Fibroblast of pulmonary artery (primary cell): ENCODE results near the gene INSIG1.
A peak's percentile ranks its signal among the peaks of the same experiment; 100 is the strongest.

ENCODE experiments used
- DNase-seq: peaks from one replicate; pipeline ENCODE4 v3.0.0-alpha.2; 2010; ENCODE audit warnings: low read depth
- H3K4me3 ChIP-seq: replicated peaks from 2 replicates; pipeline ENCODE4 v1.5.1; 2011; ENCODE audit warnings: low read depth, mild to moderate bottlenecking, control low read depth, low read length, moderate library complexity
- TF ChIP-seq, protein P1 (sequence below): IDR thresholded peaks from 2 replicates; pipeline ENCODE4 v1.5.1; 2011; ENCODE audit warnings: mild to moderate bottlenecking, control low read depth, low read length, inconsistent platforms; ENCODE audit errors: missing control alignments

Gene INSIG1

DNA sequence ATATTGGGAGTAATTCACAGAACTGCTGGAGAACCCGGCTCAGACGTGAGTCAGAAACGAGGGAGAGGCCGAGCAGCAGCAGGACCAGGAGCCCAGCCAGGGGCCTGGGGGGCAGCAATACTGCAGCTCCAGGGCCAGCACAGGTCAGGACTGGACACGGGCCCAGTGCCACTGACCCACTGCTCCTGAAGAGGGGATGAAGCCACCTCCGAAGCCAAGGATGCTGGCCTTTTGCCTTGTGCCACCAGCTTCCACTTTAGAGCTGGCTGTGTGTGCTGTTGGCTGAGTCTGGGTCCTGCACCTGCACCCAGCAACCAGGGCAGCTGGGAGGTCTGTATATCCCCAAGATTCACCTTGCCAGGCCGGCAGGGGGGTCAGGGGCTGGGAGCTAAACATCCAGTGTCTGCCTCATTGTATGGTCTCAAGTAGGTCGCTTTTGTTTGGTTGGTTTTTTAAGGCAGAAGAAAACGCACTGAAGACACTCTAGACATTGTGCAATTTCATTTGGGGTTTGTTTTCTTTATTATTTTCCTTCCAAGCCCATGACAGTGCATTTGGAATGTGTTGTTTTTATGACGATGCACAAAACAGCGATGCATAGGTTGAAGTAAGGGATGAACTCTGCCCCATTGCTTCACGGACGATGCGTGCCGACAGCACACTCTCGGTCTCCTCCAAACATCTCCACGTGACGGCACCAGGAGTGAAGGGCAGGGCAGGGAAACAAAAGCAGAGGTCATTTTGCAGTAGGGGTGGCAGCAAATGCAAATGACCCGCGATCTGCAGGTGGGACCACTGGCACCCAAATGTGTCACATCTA is 27.7 kb upstream of the INSIG1 start:
- TF ChIP-seq, protein P1, sequence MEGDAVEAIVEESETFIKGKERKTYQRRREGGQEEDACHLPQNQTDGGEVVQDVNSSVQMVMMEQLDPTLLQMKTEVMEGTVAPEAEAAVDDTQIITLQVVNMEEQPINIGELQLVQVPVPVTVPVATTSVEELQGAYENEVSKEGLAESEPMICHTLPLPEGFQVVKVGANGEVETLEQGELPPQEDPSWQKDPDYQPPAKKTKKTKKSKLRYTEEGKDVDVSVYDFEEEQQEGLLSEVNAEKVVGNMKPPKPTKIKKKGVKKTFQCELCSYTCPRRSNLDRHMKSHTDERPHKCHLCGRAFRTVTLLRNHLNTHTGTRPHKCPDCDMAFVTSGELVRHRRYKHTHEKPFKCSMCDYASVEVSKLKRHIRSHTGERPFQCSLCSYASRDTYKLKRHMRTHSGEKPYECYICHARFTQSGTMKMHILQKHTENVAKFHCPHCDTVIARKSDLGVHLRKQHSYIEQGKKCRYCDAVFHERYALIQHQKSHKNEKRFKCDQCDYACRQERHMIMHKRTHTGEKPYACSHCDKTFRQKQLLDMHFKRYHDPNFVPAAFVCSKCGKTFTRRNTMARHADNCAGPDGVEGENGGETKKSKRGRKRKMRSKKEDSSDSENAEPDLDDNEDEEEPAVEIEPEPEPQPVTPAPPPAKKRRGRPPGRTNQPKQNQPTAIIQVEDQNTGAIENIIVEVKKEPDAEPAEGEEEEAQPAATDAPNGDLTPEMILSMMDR, result no peak
- H3K4me3 ChIP-seq, result no peak overlapping the region
- DNase-seq, result peak; percentile 15

DNA sequence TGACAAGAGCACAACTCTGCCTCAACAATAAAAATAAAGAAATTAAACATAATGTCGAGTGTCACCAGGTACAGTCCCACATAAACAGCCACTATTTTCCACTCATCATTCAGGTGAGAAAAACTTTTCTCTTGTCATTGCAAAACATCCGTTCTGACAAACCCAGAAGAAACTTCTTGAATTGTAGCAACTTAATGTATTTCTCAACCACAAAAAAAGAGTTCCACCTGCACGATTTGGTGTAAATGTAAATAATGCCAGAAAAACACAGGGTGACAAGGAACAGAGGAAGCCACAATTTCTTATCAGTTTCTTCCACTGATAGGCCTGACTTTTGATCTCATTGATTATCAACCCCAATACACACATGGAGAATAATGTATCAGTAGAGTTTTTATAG is 26.8 kb upstream of the INSIG1 start:
- TF ChIP-seq, protein P1, result no peak
- H3K4me3 ChIP-seq, result no peak overlapping the region
- DNase-seq, result no peak

DNA sequence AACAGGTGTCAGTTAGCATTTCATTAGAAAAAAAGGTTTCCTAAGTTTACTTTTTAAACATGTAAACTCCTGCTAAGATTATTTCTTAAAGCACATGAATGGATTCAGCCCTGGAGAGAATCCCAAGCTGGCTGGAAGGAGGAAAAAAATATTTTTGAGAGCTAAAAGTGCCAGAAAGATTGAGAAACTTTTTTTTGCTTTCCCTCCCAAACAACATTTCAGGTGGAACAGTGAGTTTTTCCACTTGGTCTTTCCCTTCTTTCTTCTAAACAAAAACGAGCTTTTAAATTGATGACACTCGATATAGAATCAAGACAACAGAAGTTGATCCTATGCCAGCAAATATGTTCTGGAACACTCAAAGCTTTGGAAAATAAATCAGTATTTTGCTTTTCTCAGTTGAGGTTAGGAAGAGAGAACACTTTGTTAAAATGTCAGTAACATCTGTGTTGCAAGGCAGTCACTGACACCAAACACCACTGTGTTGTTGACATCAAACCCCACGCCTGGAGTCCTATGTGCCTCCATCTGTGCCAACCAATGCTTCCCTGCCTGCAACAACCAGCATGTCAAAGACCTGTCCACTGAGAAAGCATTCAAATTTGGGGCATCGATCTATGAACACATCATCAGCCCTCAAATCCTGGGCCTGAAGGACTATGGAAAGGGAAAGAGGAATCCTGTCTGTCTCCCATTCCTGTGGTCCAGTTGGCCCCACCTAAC is 22.9 kb upstream of the INSIG1 start:
- TF ChIP-seq, protein P1, result no peak
- no peak overlapping the region for H3K4me3 ChIP-seq
- DNase-seq, result no peak

DNA sequence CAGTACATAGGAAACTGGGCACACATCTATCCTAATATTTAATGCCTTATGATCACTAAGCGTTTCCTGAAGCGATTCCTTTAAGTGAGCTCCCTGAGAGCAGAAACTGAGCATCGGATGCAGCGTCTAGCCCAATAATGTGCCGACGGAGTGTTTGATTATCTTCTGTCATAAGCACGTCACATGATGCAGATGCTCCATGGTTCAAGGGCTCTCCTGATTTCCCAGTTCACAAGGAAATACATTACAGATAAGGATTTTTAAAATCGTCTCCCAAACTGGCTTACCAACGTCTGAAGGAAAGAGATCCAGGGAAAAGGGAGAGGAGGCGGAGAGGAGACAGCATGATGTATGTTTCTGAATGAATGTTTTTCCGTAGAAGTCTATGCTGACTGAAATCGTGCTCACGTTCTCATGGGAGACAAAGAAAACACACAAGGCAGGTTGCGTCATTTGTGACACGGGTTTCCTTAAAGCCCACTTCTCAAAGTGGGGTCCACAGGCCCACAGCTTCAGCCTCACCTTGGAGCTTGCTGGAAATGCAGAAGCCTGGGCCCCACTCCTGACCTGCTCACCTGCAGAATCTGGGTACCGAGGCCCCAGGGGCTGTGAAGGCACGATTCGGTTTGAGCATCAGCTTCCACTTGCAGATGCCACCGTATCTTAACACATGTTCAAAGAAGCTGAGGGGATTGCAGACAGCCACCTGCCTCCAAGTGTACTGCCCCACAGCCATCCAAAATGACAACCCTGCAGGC is 21.5 kb upstream of the INSIG1 start:
- TF ChIP-seq, protein P1, result no peak
- no peak for DNase-seq
- no peak overlapping the region for H3K4me3 ChIP-seq

DNA sequence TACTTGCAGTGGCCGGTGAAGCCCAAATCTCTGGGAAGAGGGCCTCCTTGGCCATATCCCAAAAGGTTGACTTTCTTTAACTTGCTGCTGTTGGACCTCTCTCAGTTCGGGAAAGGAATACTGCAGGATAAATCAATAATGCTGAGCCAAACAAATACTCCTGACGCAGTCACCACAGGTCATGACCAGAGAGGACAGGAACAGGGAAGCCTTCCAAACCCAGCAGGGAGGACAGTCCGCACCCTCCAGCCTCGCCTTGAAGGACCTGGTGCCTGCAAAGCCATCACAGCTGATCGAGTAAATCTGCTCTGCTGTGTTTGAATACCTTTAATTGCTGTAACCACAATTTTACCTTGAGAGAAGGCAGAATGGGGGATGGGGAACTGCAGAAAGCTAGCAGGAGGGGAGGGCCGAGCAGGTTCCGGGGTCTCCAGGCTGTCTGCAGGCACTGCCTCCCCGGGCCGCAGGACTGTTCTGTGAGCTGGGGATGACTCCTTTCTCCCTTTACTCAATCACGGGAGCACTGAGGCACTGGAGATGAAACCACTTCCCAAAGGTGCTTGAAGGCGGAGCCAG is 20.8 kb upstream of the INSIG1 start:
- TF ChIP-seq, protein P1, result no peak

DNA sequence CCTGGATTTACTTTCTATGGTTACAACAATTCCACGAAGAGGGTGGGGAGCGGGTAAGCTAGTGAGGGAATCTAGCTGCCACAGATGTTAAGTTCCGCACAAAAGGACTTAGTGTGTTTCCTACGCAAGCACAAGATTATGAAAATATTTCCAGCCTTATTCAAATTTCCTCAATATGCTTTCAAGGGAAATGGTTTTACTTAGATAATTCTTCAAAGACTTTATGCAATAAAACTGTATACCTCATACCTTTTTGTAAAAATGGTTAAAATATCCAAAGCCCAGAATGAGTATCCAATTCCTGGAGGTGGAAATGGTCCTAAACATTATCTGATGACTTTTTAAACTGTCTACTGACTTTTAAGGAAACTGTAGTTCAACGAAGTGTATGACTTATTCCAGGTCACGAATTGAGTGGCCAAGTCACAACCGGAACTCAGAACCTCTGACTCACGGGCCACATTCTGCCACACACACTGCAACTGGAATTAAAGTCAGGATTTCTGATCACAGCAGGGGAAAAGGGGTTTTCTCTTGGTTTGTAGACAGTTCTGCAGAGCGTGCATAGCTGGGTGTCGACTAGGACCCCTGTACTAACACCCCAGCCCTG is 20.2 kb upstream of the INSIG1 start:
- TF ChIP-seq, protein P1, result no peak
- H3K4me3 ChIP-seq, result no peak overlapping the region
- no peak for DNase-seq

More for the DNA sequence above, 20.8 kb upstream of the INSIG1 start:
- no peak overlapping the region for H3K4me3 ChIP-seq
- DNase-seq, result no peak
